ENCODE data around the gene POLR3GL. TPM values are rescaled to one million over a fixed set of nuclear protein-coding genes. Genes with fewer than 3 reads are reported as not detected.

Gene POLR3GL
- polyA plus RNA-seq, 1 donor (not counting 4 experiments of a cell fraction or from before 2014, with no cell fraction given), result 14.0 TPM

- dilution Hi-C loops (cut with MboI; ENCODE audit: extremely low pct_ligation_motif_present, low sequenced_read_pairs), result no loop called here
- Histone ChIP-seq H3K9ac (ENCODE audit: control insufficient read depth, extremely low read depth, insufficient read depth, low read length) (peak overlapping the region; percentile 79), H3K36me3 (ENCODE audit: control insufficient read depth in 2 of 2, extremely low read depth in 1 of 2, insufficient read depth in 2 of 2, low read length in 2 of 2) (no peaks in the 10 kb centered on the region), H3K79me2 (ENCODE audit: control insufficient read depth, insufficient read depth, low read length) (no peaks in the 10 kb centered on the region), H2AFZ (ENCODE audit: control insufficient read depth, low read length) (peak overlapping the region; percentile 93), H3K4me2 (ENCODE audit: control insufficient read depth, extremely low read depth, insufficient read depth, low read depth, low read length) (peak overlapping the region; percentile 92), H4K20me1 (ENCODE audit: control insufficient read depth, extremely low read depth, insufficient read depth, low read length) (no peaks in the 10 kb centered on the region), H3K27ac (ENCODE audit: control insufficient read depth, insufficient read depth, low read length) (peak overlapping the region; percentile 66), H3K4me1 (ENCODE audit: control insufficient read depth, extremely low read depth, insufficient read depth, low read length) (peaks cover 35% of the 10 kb centered on the region), H3K9me1 (ENCODE audit: control insufficient read depth, extremely low read depth, insufficient read depth, low read length) (no peaks in the 10 kb centered on the region), H3K4me3 (ENCODE audit: control insufficient read depth in 2 of 3, extremely low read depth in 1 of 3, insufficient read depth in 2 of 3, low read depth in 1 of 3, low read length in 3 of 3) (peak overlapping the region; percentile 57 to 82 (median 77)), H3K9me3 (ENCODE audit: control insufficient read depth, low read depth, low read length) (no peaks in the 10 kb centered on the region), H3K27me3 (ENCODE audit: control insufficient read depth, extremely low read depth, insufficient read depth, low read length) (peaks cover 2% of the 10 kb centered on the region)
- FAIRE-seq (no peak), DNase-seq (ENCODE audit: low read depth, low spot score) (no peak)
- no peak for TF ChIP-seq CTCF (optimal IDR thresholded peaks at IDR 0.05 in 1 of 3, IDR thresholded peaks at IDR 0.05 in 1 of 3, conservative IDR thresholded peaks at IDR 0.05 in 1 of 3; ENCODE audit: extremely low read depth in 1 of 3, insufficient read depth in 2 of 3, low read length in 3 of 3)
- TF ChIP-seq EZH2 (IDR thresholded peaks at IDR 0.05; ENCODE audit: low read length), result no peak
Observed at GRCh38 chr1:145965119-145965744, 742 bp downstream of the POLR3GL start.

- Histone ChIP-seq H4K20me1 (ENCODE audit: control insufficient read depth, extremely low read depth, insufficient read depth, low read length) (no peaks in the 10 kb centered on the region), H3K4me2 (ENCODE audit: control insufficient read depth, extremely low read depth, insufficient read depth, low read depth, low read length) (no peak overlapping the region), H3K9ac (ENCODE audit: control insufficient read depth, extremely low read depth, insufficient read depth, low read length) (no peak overlapping the region), H3K79me2 (ENCODE audit: control insufficient read depth, insufficient read depth, low read length) (no peaks in the 10 kb centered on the region), H3K4me3 (ENCODE audit: control insufficient read depth in 2 of 3, extremely low read depth in 1 of 3, insufficient read depth in 2 of 3, low read depth in 1 of 3, low read length in 3 of 3) (no peak overlapping the region), H3K36me3 (ENCODE audit: control insufficient read depth in 2 of 2, extremely low read depth in 1 of 2, insufficient read depth in 2 of 2, low read length in 2 of 2) (no peaks in the 10 kb centered on the region), H3K9me1 (ENCODE audit: control insufficient read depth, extremely low read depth, insufficient read depth, low read length) (no peaks in the 10 kb centered on the region), H3K9me3 (ENCODE audit: control insufficient read depth, low read depth, low read length) (no peaks in the 10 kb centered on the region), H2AFZ (ENCODE audit: control insufficient read depth, low read length) (no peak overlapping the region), H3K27ac (ENCODE audit: control insufficient read depth, insufficient read depth, low read length) (no peak overlapping the region), H3K27me3 (ENCODE audit: control insufficient read depth, extremely low read depth, insufficient read depth, low read length) (no peaks in the 10 kb centered on the region), H3K4me1 (ENCODE audit: control insufficient read depth, extremely low read depth, insufficient read depth, low read length) (peaks cover 18% of the 10 kb centered on the region)
- dilution Hi-C loops (cut with MboI; ENCODE audit: extremely low pct_ligation_motif_present, low sequenced_read_pairs), result no loop called here
- DNase-seq (ENCODE audit: low read depth, low spot score), result no peak
- TF ChIP-seq EZH2 (IDR thresholded peaks at IDR 0.05; ENCODE audit: low read length), result no peak
- no peak for TF ChIP-seq CTCF (optimal IDR thresholded peaks at IDR 0.05 in 1 of 3, IDR thresholded peaks at IDR 0.05 in 1 of 3, conservative IDR thresholded peaks at IDR 0.05 in 1 of 3; ENCODE audit: extremely low read depth in 1 of 3, insufficient read depth in 2 of 3, low read length in 3 of 3)
- FAIRE-seq, result no peak
Observed at GRCh38 chr1:145967288-145967687, 2.8 kb downstream of the POLR3GL start.
